ENCODE measurements around the gene FGGY.

- no peak for TF ChIP-seq CTCF (IDR thresholded peaks at IDR 0.05; ENCODE audit: low read depth, low read length)
- TF ChIP-seq POLR2A (IDR thresholded peaks at IDR 0.05; ENCODE audit: extremely low read depth, insufficient read length) = no peak
- no peak for TF ChIP-seq MYC (IDR thresholded peaks at IDR 0.05; ENCODE audit: low read depth, low read length)
- TF ChIP-seq MAX (IDR thresholded peaks at IDR 0.05; ENCODE audit: low read depth, low read length) = no peak
Observed at GRCh38 chr1:59609245-59609644, 312.4 kb downstream of the FGGY start.
